H1 (cell line): ENCODE data around the gene KSR2. TPM values are rescaled to one million over a fixed set of nuclear protein-coding genes. Genes with fewer than 3 reads are reported as not detected.

Source experiments
- CTCF ChIA-PET: fragments of 300-600 bp; sonication (Branson Sonifier 250); formaldehyde crosslinking; loops from one replicate; lab custom pipeline; 2021; ENCODE audit not compliant: partially characterized antibody; lab: Charles Lee
- POLR2A ChIA-PET: fragments of 300-600 bp; sonication (Branson Sonifier 250); formaldehyde crosslinking; loops from one replicate; lab custom pipeline; 2021; ENCODE audit warnings: inconsistent platforms; ENCODE audit not compliant: partially characterized antibody; lab: Charles Lee
- DNase-seq, 2 experiments: peaks; one replicate each; pipeline versions ENCODE4 v3.0.0 to v3.0.0-alpha.2; 2010 to 2022; ENCODE audit warnings: low spot score in 2 of 2, low read depth in 1 of 2, mixed read lengths in 1 of 2
- FAIRE-seq: peaks from 2 replicates; lab custom pipeline; 2011; peaks lifted over from hg19 to GRCh38; lab: Jason Lieb, UNC
- H2AFZ ChIP-seq: 2 replicates; pipeline ENCODE4 v1.8.1; 2012; ENCODE audit warnings: low read length, inconsistent platforms
- H2AK5ac ChIP-seq: 2 replicates; pipeline ENCODE4 v1.6.1; 2013; ENCODE audit warnings: low read depth, low read length
- H2BK120ac ChIP-seq: replicated peaks from 2 replicates; pipeline ENCODE3; 2013; ENCODE audit warnings: low read depth, low read length, inconsistent platforms
- H2BK12ac ChIP-seq: 2 replicates; pipeline ENCODE4 v1.6.1; 2013; ENCODE audit warnings: low read depth, low read length
- H2BK15ac ChIP-seq: 2 replicates; pipeline ENCODE4 v1.6.1; 2013; ENCODE audit warnings: low read length
- H2BK20ac ChIP-seq: 2 replicates; pipeline ENCODE4 v1.6.1; 2013; ENCODE audit warnings: low read length
- H2BK5ac ChIP-seq: 2 replicates; pipeline ENCODE4 v1.6.1; 2013; ENCODE audit warnings: low read depth, low read length
- H3K14ac ChIP-seq: 2 replicates; pipeline ENCODE4 v1.6.1; 2013; ENCODE audit warnings: inconsistent platforms; ENCODE audit not compliant: insufficient read length
- H3K18ac ChIP-seq: 2 replicates; pipeline ENCODE4 v1.6.1; 2013; ENCODE audit warnings: low read length; ENCODE audit errors: extremely low read depth
- H3K23ac ChIP-seq: 2 replicates; pipeline ENCODE4 v1.6.1; 2013; ENCODE audit warnings: inconsistent platforms; ENCODE audit not compliant: insufficient read length
- H3K23me2 ChIP-seq: 2 replicates; pipeline ENCODE4 v1.6.1; 2013; ENCODE audit warnings: low read depth, low read length
- H3K27ac ChIP-seq: 2 replicates; pipeline ENCODE4 v1.6.1; 2011; ENCODE audit warnings: low read depth, low read length, inconsistent platforms
- H3K27me3 ChIP-seq, 4 experiments: replicated peaks in 1 of 4; 1 replicate in 1 of 4; 2 replicates in 3 of 4; pipeline versions ENCODE4 v1.6.1 to v1.8.1; 2011 to 2013; ENCODE audit warnings: low read length in 3 of 4, mild to moderate bottlenecking in 3 of 4, inconsistent platforms in 2 of 4, mixed read lengths in 2 of 4, moderate library complexity in 1 of 4; ENCODE audit not compliant: control insufficient read depth in 3 of 4, insufficient read depth in 3 of 4; ENCODE audit errors: extremely low read depth in 1 of 4
- H3K36me3 ChIP-seq, 4 experiments: 2 replicates each; pipeline versions ENCODE4 v1.6.1 to v1.8.1; 2011 to 2013; ENCODE audit warnings: mild to moderate bottlenecking in 4 of 4, low read length in 3 of 4, moderate library complexity in 2 of 4, control low read depth in 1 of 4, inconsistent platforms in 1 of 4; ENCODE audit not compliant: insufficient read depth in 4 of 4, control insufficient read depth in 2 of 4
- H3K4ac ChIP-seq: replicated peaks from 2 replicates; pipeline ENCODE3; 2013; ENCODE audit warnings: low read length, low read depth, mixed read lengths, inconsistent platforms; ENCODE audit not compliant: insufficient read length
- H3K4me1 ChIP-seq, 4 experiments: replicated peaks in 1 of 4; 1 replicate in 1 of 4; 2 replicates in 3 of 4; pipeline versions ENCODE4 v1.6.1 to v1.8.1; 2011 to 2013; ENCODE audit warnings: low read length in 3 of 4, inconsistent platforms in 2 of 4, mixed read lengths in 1 of 4; ENCODE audit not compliant: insufficient read depth in 4 of 4, control insufficient read depth in 3 of 4
- H3K4me2 ChIP-seq, 2 experiments: 2 replicates each; pipeline versions ENCODE4 v1.6.1 to v1.8.1; 2011 to 2013; ENCODE audit warnings: low read depth in 2 of 2, low read length in 2 of 2, control low read depth in 1 of 2, inconsistent platforms in 1 of 2, mild to moderate bottlenecking in 1 of 2; ENCODE audit not compliant: insufficient read depth in 1 of 2
- H3K4me3 ChIP-seq, 4 experiments: fragments of 200-600, 300-600 bp in 1 of 4; sonication (generic), shearing (Covaris generic), sonication (Bioruptor Twin) in 1 of 4; 2 replicates each; pipeline versions ENCODE4 v1.5.1 to v1.8.1; 2011 to 2016; ENCODE audit warnings: low read length in 4 of 4, low read depth in 3 of 4, control low read depth in 2 of 4, inconsistent platforms in 2 of 4, mild to moderate bottlenecking in 2 of 4, mixed read lengths in 1 of 4, moderate library complexity in 1 of 4; ENCODE audit not compliant: insufficient read depth in 2 of 4; ENCODE audit errors: extremely low read depth in 1 of 4
- H3K56ac ChIP-seq: replicated peaks from 2 replicates; pipeline ENCODE3; 2013; ENCODE audit warnings: low read depth, mild to moderate bottlenecking, mixed read lengths, low read length, inconsistent platforms; ENCODE audit not compliant: insufficient read length
- H3K79me1 ChIP-seq: 2 replicates; pipeline ENCODE4 v1.6.1; 2013; ENCODE audit warnings: low read depth, low read length, control low read depth
- H3K79me2 ChIP-seq, 2 experiments: 2 replicates each; pipeline versions ENCODE4 v1.6.1 to v1.8.1; 2012 to 2013; ENCODE audit warnings: low read length in 2 of 2, mild to moderate bottlenecking in 2 of 2, inconsistent platforms in 1 of 2; ENCODE audit not compliant: insufficient read depth in 2 of 2, control insufficient read depth in 1 of 2
- H3K9ac ChIP-seq, 4 experiments: replicated peaks in 1 of 4; 1 replicate in 1 of 4; 2 replicates in 3 of 4; pipeline versions ENCODE4 v1.6.1 to v1.8.1; 2011 to 2013; ENCODE audit warnings: low read depth in 3 of 4, low read length in 3 of 4, control low read depth in 2 of 4, mild to moderate bottlenecking in 2 of 4, moderate library complexity in 2 of 4, inconsistent platforms in 1 of 4; ENCODE audit errors: extremely low read depth in 1 of 4
- H3K9me3 ChIP-seq, 2 experiments: 2 replicates each; pipeline versions ENCODE4 v1.6.1 to v1.8.1; 2012 to 2013; ENCODE audit warnings: mild to moderate bottlenecking in 2 of 2, moderate library complexity in 2 of 2, control low read depth in 1 of 2, inconsistent platforms in 1 of 2, low read depth in 1 of 2, low read length in 1 of 2, mixed read lengths in 1 of 2; ENCODE audit not compliant: insufficient read depth in 2 of 2
- H4K20me1 ChIP-seq, 2 experiments: replicated peaks in 1 of 2; 2 replicates each; pipeline versions ENCODE3 to v1.8.1; 2011 to 2013; ENCODE audit warnings: inconsistent platforms in 2 of 2, low read length in 2 of 2, mild to moderate bottlenecking in 1 of 2; ENCODE audit not compliant: insufficient read depth in 2 of 2, control insufficient read depth in 1 of 2
- H4K5ac ChIP-seq: 2 replicates; pipeline ENCODE4 v1.6.1; 2013; ENCODE audit warnings: low read length, low read depth, mixed read lengths, inconsistent platforms; ENCODE audit not compliant: insufficient read length
- H4K8ac ChIP-seq: 2 replicates; pipeline ENCODE4 v1.8.0; 2013; ENCODE audit warnings: mild to moderate bottlenecking, moderate library complexity, low read length, inconsistent platforms; ENCODE audit not compliant: insufficient read depth; ENCODE audit errors: extremely low read depth
- H4K91ac ChIP-seq: replicated peaks from 2 replicates; pipeline ENCODE3; 2013; ENCODE audit warnings: low read length, mixed read lengths, inconsistent platforms; ENCODE audit not compliant: insufficient read length
- GTF2F1 ChIP-seq: IDR thresholded peaks from 2 replicates; pipeline ENCODE4 v1.6.1; 2012; ENCODE audit warnings: low read depth, low read length, improper control_type of control experiment, borderline replicate concordance
- WGBS, 2 experiments: shearing (Covaris generic) in 1 of 2; methylation state at CpG; one replicate each; pipeline versions ENCODE4 v1.1.6 to v1.1.7; 2013 to 2015; ENCODE audit warnings: low lambda C conversion rate in 2 of 2, mixed read lengths in 2 of 2, inconsistent platforms in 1 of 2, low coverage in 1 of 2, missing lambda C conversion rate in 1 of 2; ENCODE audit not compliant: insufficient replicate concordance in 2 of 2, insufficient coverage in 1 of 2, insufficient read length in 1 of 2; ENCODE audit errors: extremely low coverage in 1 of 2, missing lambda C conversion rate in 1 of 2; 5-methylcytosine and 5-hydroxymethylcytosine counted together
- polyA plus RNA-seq, 7 experiments: library from polyadenylated mRNA; depleted of rRNA in 3 of 7; stranded (reverse) in 5 of 7; unstranded in 2 of 7; fragments of >200 nt in 5 of 7; fragments of 200-250 nt in 2 of 7; gene quantifications; 1 replicate in 5 of 7; 2 replicates in 1 of 7; 4 replicates in 1 of 7; pipeline versions ENCODE4 v1.2.1 to v1.2.3, GENCODE V29; 2011 to 2013; ENCODE audit warnings: missing spikeins in 2 of 7, mixed read lengths in 2 of 7
- total RNA-seq: library from RNA; stranded (reverse); fragmentation: NEBNext Ultra II Directional; extraction: Animal tissue kit (Norgen Biotek cat#: 25700); gene quantifications from 2 replicates; pipeline ENCODE4 v1.2.1, GENCODE V29; 2021
- TF ChIP-seq, protein P1 (sequence below), 3 experiments: IDR thresholded peaks; 1 replicate in 2 of 3; 2 replicates in 1 of 3; pipeline versions ENCODE4 v1.5.1 to v1.6.1; 2011; ENCODE audit warnings: low read length in 3 of 3, mild to moderate bottlenecking in 3 of 3, inconsistent platforms in 2 of 3, low read depth in 1 of 3, moderate library complexity in 1 of 3; ENCODE audit not compliant: insufficient read depth in 1 of 3; ENCODE audit errors: control extremely low read depth in 1 of 3

Gene KSR2
- total and polyA plus RNA-seq, 2 of the 8 experiments (the other 6 are each of a cell fraction or from before 2014, with no cell fraction given), result 0.74 to 2.2 TPM

DNA sequence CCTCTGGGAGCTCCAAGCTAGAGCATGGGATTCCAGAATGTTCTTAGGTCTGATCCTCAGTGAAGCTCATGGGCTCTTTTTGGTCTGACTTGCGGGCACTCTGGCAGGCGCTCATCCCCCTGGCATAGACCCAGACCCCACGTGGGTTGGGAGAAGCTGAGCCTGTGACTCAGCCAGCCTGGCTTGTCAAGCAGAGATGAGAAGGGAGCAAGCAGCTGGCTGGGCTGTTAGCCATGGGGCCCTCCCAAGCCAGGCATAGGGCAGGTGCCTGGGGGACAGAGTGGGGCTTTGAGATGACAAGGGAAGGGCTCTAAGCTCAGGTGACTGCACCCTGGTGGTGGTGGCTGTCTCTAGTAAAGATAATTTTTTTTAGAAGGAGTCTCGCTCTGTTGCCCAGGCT, 527.0 kb downstream of the KSR2 start:
- no peak overlapping the region for H3K4me3 ChIP-seq
- no peak overlapping the region for H3K18ac ChIP-seq
- ChIA-PET POLR2A (interaction anchor here (0.7 kb wide), 1 partner anchor 686 kb away, joined by 3 read pairs; no protein-coding TSS in a partner anchor), CTCF (interaction anchor here (0.6 to 3.7 kb wide), 16 partner anchors 11 to 328 kb away, joined by 3 to 16 read pairs (median 4); no protein-coding TSS in a partner anchor)
- no peak overlapping the region for H2BK5ac ChIP-seq
- no peaks in the 10 kb centered on the region for H3K79me2 ChIP-seq
- no peak overlapping the region for H3K4me2 ChIP-seq
- FAIRE-seq, result no peak
- no peak overlapping the region for H3K56ac ChIP-seq
- no peak overlapping the region for H2AFZ ChIP-seq
- H3K36me3 ChIP-seq, result no peaks in the 10 kb centered on the region
- 91% methylated on average over 4 of the region's 4 CpGs; no CpG with 5 or more reads in 1 of the 2 experiments for WGBS, 2 experiments
- no peak overlapping the region for H4K8ac ChIP-seq
- H3K79me1 ChIP-seq, result no peaks in the 10 kb centered on the region
- no peak overlapping the region for H3K23ac ChIP-seq
- DNase-seq, result no peak
- no peak overlapping the region for H4K5ac ChIP-seq
- TF ChIP-seq, protein P1, sequence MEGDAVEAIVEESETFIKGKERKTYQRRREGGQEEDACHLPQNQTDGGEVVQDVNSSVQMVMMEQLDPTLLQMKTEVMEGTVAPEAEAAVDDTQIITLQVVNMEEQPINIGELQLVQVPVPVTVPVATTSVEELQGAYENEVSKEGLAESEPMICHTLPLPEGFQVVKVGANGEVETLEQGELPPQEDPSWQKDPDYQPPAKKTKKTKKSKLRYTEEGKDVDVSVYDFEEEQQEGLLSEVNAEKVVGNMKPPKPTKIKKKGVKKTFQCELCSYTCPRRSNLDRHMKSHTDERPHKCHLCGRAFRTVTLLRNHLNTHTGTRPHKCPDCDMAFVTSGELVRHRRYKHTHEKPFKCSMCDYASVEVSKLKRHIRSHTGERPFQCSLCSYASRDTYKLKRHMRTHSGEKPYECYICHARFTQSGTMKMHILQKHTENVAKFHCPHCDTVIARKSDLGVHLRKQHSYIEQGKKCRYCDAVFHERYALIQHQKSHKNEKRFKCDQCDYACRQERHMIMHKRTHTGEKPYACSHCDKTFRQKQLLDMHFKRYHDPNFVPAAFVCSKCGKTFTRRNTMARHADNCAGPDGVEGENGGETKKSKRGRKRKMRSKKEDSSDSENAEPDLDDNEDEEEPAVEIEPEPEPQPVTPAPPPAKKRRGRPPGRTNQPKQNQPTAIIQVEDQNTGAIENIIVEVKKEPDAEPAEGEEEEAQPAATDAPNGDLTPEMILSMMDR (IDR thresholded peaks at IDR 0.05; ENCODE audit: control extremely low read depth in 1 of 3, insufficient read depth in 1 of 3, low read depth in 1 of 3, low read length in 3 of 3), result peak in 1 of 3 experiments; percentile 11; a peak in 1 of 4 replicates
- TF ChIP-seq GTF2F1, result no peak
- no peak overlapping the region for H3K4ac ChIP-seq
- peaks cover 0 to 5% (median 0%) of the 10 kb centered on the region in 4 experiments; a peak in 2 of 7 replicates for H3K4me1 ChIP-seq
- H3K9ac ChIP-seq, result no peak overlapping the region
- no peaks in the 10 kb centered on the region for H4K20me1 ChIP-seq
- no peak overlapping the region for H2BK12ac ChIP-seq
- H3K27ac ChIP-seq, result no peak overlapping the region
- no peaks in the 10 kb centered on the region for H3K27me3 ChIP-seq
- no peak overlapping the region for H2BK120ac ChIP-seq
- no peak overlapping the region for H2BK15ac ChIP-seq
- H3K23me2 ChIP-seq, result no peaks in the 10 kb centered on the region
- H3K9me3 ChIP-seq, result no peaks in the 10 kb centered on the region
- H2AK5ac ChIP-seq, result no peak overlapping the region
- no peak overlapping the region for H3K14ac ChIP-seq
- H2BK20ac ChIP-seq, result no peak overlapping the region
- H4K91ac ChIP-seq, result no peak overlapping the region
